ENCODE measurements around the gene STAMBPL1.

DNA sequence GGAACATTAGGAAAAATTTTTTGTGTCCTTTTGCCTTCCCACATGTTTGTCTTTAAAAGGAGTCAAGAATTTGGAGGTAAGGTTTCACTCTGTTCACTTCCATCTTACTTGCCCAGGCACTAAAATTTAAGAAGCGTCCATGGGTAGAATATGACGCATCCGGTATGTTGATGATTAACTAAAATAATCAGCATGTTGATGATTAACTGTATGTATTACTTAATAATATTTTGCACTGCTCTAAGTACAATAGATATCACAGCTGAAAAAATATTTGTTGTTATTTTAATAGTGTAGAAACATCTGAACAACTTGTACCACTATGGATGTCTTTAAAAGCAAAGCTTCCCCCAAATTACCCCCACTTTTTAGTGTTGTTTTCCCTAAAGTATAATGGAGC, 39.9 kb upstream of the STAMBPL1 start:
- TF ChIP-seq POLR2A (IDR thresholded peaks at IDR 0.05) (no peak), CTCF (IDR thresholded peaks at IDR 0.05 in 8 of 11, conservative IDR thresholded peaks at IDR 0.05 in 3 of 11) (no peak)
